HepG2 (cell line): Measurements from ENCODE around the gene TUBGCP6. TPM values are rescaled to one million over a fixed set of nuclear protein-coding genes. Genes with fewer than 3 reads are reported as not detected.

Experiments used
- ATAC-seq: fragments of 200-7000 bp; cut with Tn5 transposase; 3 replicates; pipeline ENCODE4 v1.9.1; 2020; ENCODE audit warnings: mild to moderate bottlenecking, moderate library complexity
- BruUV-seq: library from RNA; stranded (reverse); fragments of 400-500 nt; replicated peaks from 2 replicates; lab custom pipeline; 2021; lab: Mats Ljungman, UMichigan
- CTCF ChIA-PET: fragments of 300-600 bp; formaldehyde crosslinking; extraction: SDS; loops from one replicate; lab custom pipeline; 2021; ENCODE audit warnings: low total read pairs, inconsistent platforms, low intra/inter-chr PET ratio; lab: Yijun Ruan, JAX
- POLR2A ChIA-PET: fragments of 350-600 bp; sonication (Branson Sonifier 250); formaldehyde crosslinking; loops from one replicate; lab custom pipeline; 2020; ENCODE audit warnings: antibody characterized with exemption, inconsistent platforms; lab: Yijun Ruan, JAX
- DNase-seq: peaks from one replicate; pipeline ENCODE4 v3.0.0-alpha.2; 2015; ENCODE audit warnings: low spot score
- FAIRE-seq: peaks from 3 replicates; lab custom pipeline; 2011; peaks lifted over from hg19 to GRCh38; lab: Jason Lieb, UNC
- H2AFZ ChIP-seq: one replicate; pipeline ENCODE4 v1.6.1; 2011; ENCODE audit warnings: low read length, inconsistent platforms
- H3K27ac ChIP-seq: fragments of 300-600 bp; 3 replicates; pipeline ENCODE4 v1.8.0; 2011; ENCODE audit warnings: mixed run types, mild to moderate bottlenecking, mixed read lengths, low read length, inconsistent platforms; ENCODE audit not compliant: insufficient read depth; ENCODE audit errors: extremely low read length
- H3K27me3 ChIP-seq, 2 experiments: fragments of 200-600 bp in 1 of 2; 2 replicates in 1 of 2; 3 replicates in 1 of 2; pipeline versions ENCODE4 v1.6.0 to v1.8.0; 2011; ENCODE audit warnings: low read length in 2 of 2, mild to moderate bottlenecking in 2 of 2, moderate library complexity in 2 of 2, inconsistent platforms in 1 of 2; ENCODE audit not compliant: insufficient read depth in 2 of 2, control insufficient read depth in 1 of 2
- H3K36me3 ChIP-seq, 2 experiments: fragments of 200-600 bp in 1 of 2; replicated peaks in 1 of 2; 2 replicates in 1 of 2; 3 replicates in 1 of 2; pipeline versions ENCODE4 v1.5.1 to v1.8.0; 2011; ENCODE audit warnings: low read length in 2 of 2, inconsistent platforms in 1 of 2; ENCODE audit not compliant: insufficient read depth in 2 of 2, control insufficient read depth in 1 of 2
- H3K4me1 ChIP-seq: 2 replicates; pipeline ENCODE4 v1.5.1; 2012; ENCODE audit warnings: low read length, inconsistent platforms; ENCODE audit not compliant: insufficient read depth
- H3K4me2 ChIP-seq: 2 replicates; pipeline ENCODE4 v1.6.0; 2011; ENCODE audit warnings: low read depth, low read length, inconsistent platforms
- H3K4me3 ChIP-seq, 3 experiments: fragments of 200-600 bp in 1 of 3; sonication (generic), shearing (Covaris generic) in 1 of 3; replicated peaks in 1 of 3; 2 replicates each; pipeline ENCODE4 v1.5.1; 2011 to 2016; ENCODE audit warnings: low read length in 3 of 3, inconsistent platforms in 2 of 3, low read depth in 2 of 3, mild to moderate bottlenecking in 2 of 3, control low read depth in 1 of 3, mixed read lengths in 1 of 3; ENCODE audit not compliant: insufficient read depth in 1 of 3
- H3K79me2 ChIP-seq: one replicate; pipeline ENCODE4 v1.6.1; 2011; ENCODE audit warnings: low read length, inconsistent platforms; ENCODE audit not compliant: insufficient read depth
- H3K9ac ChIP-seq: 2 replicates; pipeline ENCODE4 v1.6.0; 2011; ENCODE audit warnings: mild to moderate bottlenecking, low read depth, low read length, inconsistent platforms; ENCODE audit not compliant: insufficient read depth
- H3K9me3 ChIP-seq: 2 replicates; pipeline ENCODE4 v1.5.1; 2012; ENCODE audit warnings: mild to moderate bottlenecking, low read length
- H4K20me1 ChIP-seq: 2 replicates; pipeline ENCODE4 v1.6.0; 2011; ENCODE audit warnings: inconsistent platforms, mild to moderate bottlenecking, low read length, moderate library complexity; ENCODE audit not compliant: insufficient read depth
- AGO2 ChIP-seq: fragments of 200-400 bp; formaldehyde crosslinking; optimal IDR thresholded peaks from 2 replicates; pipeline ENCODE3; 2017; ENCODE audit warnings: mild to moderate bottlenecking, low read depth, low read length, moderate library complexity
- AKAP8 ChIP-seq: sonication (generic); formaldehyde crosslinking; IDR thresholded peaks from 2 replicates; pipeline ENCODE4 v1.5.1; 2020; ENCODE audit warnings: mild to moderate bottlenecking, missing genetic modification reagents
- ATRX ChIP-seq: sonication (generic); formaldehyde crosslinking; IDR thresholded peaks from 2 replicates; pipeline ENCODE4 v1.4.0; 2020; ENCODE audit warnings: missing genetic modification reagents, borderline replicate concordance
- BRF2 ChIP-seq: sonication (generic); formaldehyde crosslinking; IDR thresholded peaks from 2 replicates; pipeline ENCODE4 v1.8.1; 2022; ENCODE audit warnings: mild to moderate bottlenecking, missing genetic modification reagents
- CREB1 ChIP-seq, 2 experiments: fragments of 450-650 bp in 1 of 2; IDR thresholded peaks; 2 replicates each; pipeline ENCODE4 v1.6.1; 2016 to 2017; ENCODE audit warnings: control low read depth in 1 of 2, mild to moderate bottlenecking in 1 of 2, missing compliant biosample characterization in 1 of 2, missing genetic modification characterization in 1 of 2
- EEA1 ChIP-seq: sonication (generic); formaldehyde crosslinking; IDR thresholded peaks from 2 replicates; pipeline ENCODE4 v1.5.1; 2020; ENCODE audit warnings: mild to moderate bottlenecking, missing genetic modification reagents, borderline replicate concordance
- HOXA9 ChIP-seq: sonication (generic); formaldehyde crosslinking; IDR thresholded peaks from 2 replicates; pipeline ENCODE4 v1.8.1; 2022; ENCODE audit warnings: missing genetic modification reagents, mild to moderate bottlenecking, moderate library complexity, borderline replicate concordance
- MTF1 ChIP-seq: sonication (generic); formaldehyde crosslinking; IDR thresholded peaks from 2 replicates; pipeline ENCODE4 v1.5.0; 2020; ENCODE audit warnings: missing genetic modification reagents
- MZF1 ChIP-seq: sonication (generic); formaldehyde crosslinking; IDR thresholded peaks from 2 replicates; pipeline ENCODE4 v1.8.1; 2023; ENCODE audit warnings: mild to moderate bottlenecking, missing genetic modification reagents, borderline replicate concordance
- RBFOX2 ChIP-seq: fragments of 200-400 bp; formaldehyde crosslinking; IDR thresholded peaks from 2 replicates; pipeline ENCODE4 v1.6.1; 2017; ENCODE audit warnings: low read depth, mild to moderate bottlenecking, low read length
- SALL1 ChIP-seq: sonication (generic); formaldehyde crosslinking; IDR thresholded peaks from 2 replicates; pipeline ENCODE4 v1.8.0; 2022; ENCODE audit warnings: mild to moderate bottlenecking, missing genetic modification reagents
- XRCC5 ChIP-seq: fragments of 200-400 bp; formaldehyde crosslinking; optimal IDR thresholded peaks from 2 replicates; pipeline ENCODE3; 2017; ENCODE audit warnings: mild to moderate bottlenecking, low read length
- ZNF33B ChIP-seq: sonication (generic); formaldehyde crosslinking; IDR thresholded peaks from 2 replicates; pipeline ENCODE4 v1.5.1; 2020; ENCODE audit warnings: mild to moderate bottlenecking, missing genetic modification reagents
- ZNF34 ChIP-seq: sonication (generic); formaldehyde crosslinking; IDR thresholded peaks from 2 replicates; pipeline ENCODE4 v1.4.0; 2020; ENCODE audit warnings: mild to moderate bottlenecking, missing genetic modification reagents, borderline replicate concordance
- ZNF652 ChIP-seq: IDR thresholded peaks from 2 replicates; pipeline ENCODE4 v1.6.1; 2016; ENCODE audit warnings: low read depth, borderline replicate concordance
- WGBS: methylation state at CpG from one replicate; pipeline ENCODE4 v1.1.6; 2017; ENCODE audit warnings: low lambda C conversion rate; 5-methylcytosine and 5-hydroxymethylcytosine counted together
- in situ Hi-C: cut with HindIII; loops from 2 replicates; pipeline ENCODE4 v1.10.0; 2017; ENCODE audit warnings: low pct_unique_long_range_greater_than_20kb; ENCODE audit not compliant: extremely low pct_ligation_motif_present
- intact Hi-C: fragments of 100-400 bp; cut with micrococcal nuclease; formaldehyde crosslinking; loops from one replicate; pipeline ENCODE4 v1.10.0; 2022; ENCODE audit not compliant: unreplicated experiment
- polyA plus RNA-seq, 8 experiments: library from polyadenylated mRNA; depleted of rRNA in 3 of 8; stranded (reverse) in 7 of 8; unstranded in 1 of 8; fragments of >200 nt; fragmentation: Illumina TruSeq in 4 of 8; extraction: Trizol in 4 of 8; gene quantifications; 2 replicates each; pipeline versions ENCODE4 v1.2.1 to v1.2.3, GENCODE V29; 2011 to 2016; ENCODE audit warnings: low read depth in 4 of 8, missing spikeins in 1 of 8, mixed read lengths in 1 of 8; ENCODE audit not compliant: insufficient read depth in 1 of 8
- total RNA-seq, 5 experiments: library from RNA; depleted of rRNA; stranded (reverse); fragments of >200 nt; fragmentation: Illumina TruSeq; extraction: Trizol; gene quantifications; 2 replicates each; pipeline ENCODE4 v1.2.3, GENCODE V29; 2016; ENCODE audit warnings: low read depth in 1 of 5

TUBGCP6 gene
- total and polyA plus RNA-seq, 2 of the 13 experiments (the other 11 are each of a cell fraction or from before 2014, with no cell fraction given) = 14.6 to 15.7 TPM

GRCh38 chr22:50210378-50211139 lies 34.3 kb downstream of the TUBGCP6 start:
- no peak for TF ChIP-seq HOXA9 (CRISPR knock-in tag)
- peak; percentile 59; the same call in 1 of the 2 replicates for TF ChIP-seq RBFOX2
- peak; percentile 87 for TF ChIP-seq AGO2
- FAIRE-seq = no peak
- H3K4me3 ChIP-seq = no peak overlapping the region
- peaks cover 5% of the 10 kb centered on the region for H4K20me1 ChIP-seq
- H2AFZ ChIP-seq = no peak overlapping the region
- no peaks in the 10 kb centered on the region for H3K27me3 ChIP-seq
- ATAC-seq = no peak
- intact Hi-C loops = no loop called here
- BruUV-seq = no TSS peak
- H3K27ac ChIP-seq = no peak overlapping the region
- H3K9ac ChIP-seq = no peak overlapping the region
- in situ Hi-C loops = no loop called here
- WGBS = 96% methylated on average over 23 of the region's 32 CpGs
- no peak for DNase-seq
- peaks cover 25% of the 10 kb centered on the region for H3K79me2 ChIP-seq
- 0 out of 2 replicates have a peak, but pooled peaks cover 8% of the 10 kb centered on the region for H3K4me1 ChIP-seq
- H3K9me3 ChIP-seq = no peaks in the 10 kb centered on the region
- H3K4me2 ChIP-seq = no peak overlapping the region
- POLR2A ChIA-PET = no interaction called here
- H3K36me3 ChIP-seq = peaks cover 12 to 50% of the 10 kb centered on the region in 2 experiments; a peak in 4 of 5 replicates
- CTCF ChIA-PET = interaction anchor here (1.7 to 2.5 kb wide), 2 partner anchors 41 to 62 kb away, joined by 3 to 39 read pairs; no protein-coding TSS in a partner anchor

GRCh38 chr22:50209893-50210292 lies 34.9 kb downstream of the TUBGCP6 start:
- DNase-seq (peak; percentile 47), ATAC-seq (peak; percentile 64), FAIRE-seq (peak; percentile 71)
- H4K20me1 ChIP-seq = peaks cover 2% of the 10 kb centered on the region
- no peaks in the 10 kb centered on the region for H3K27me3 ChIP-seq
- peaks cover 13% of the 10 kb centered on the region; the same call in 1 of the 2 replicates for H3K4me1 ChIP-seq
- in situ Hi-C loops = loop anchor here (5.0 kb wide), 1 partner anchor 63 kb away; no protein-coding TSS in a partner anchor
- no peak overlapping the region for H3K4me2 ChIP-seq
- no peak overlapping the region for H2AFZ ChIP-seq
- H3K36me3 ChIP-seq = peaks cover 10 to 46% of the 10 kb centered on the region in 2 experiments; a peak in 4 of 5 replicates
- H3K9ac ChIP-seq = no peak overlapping the region
- H3K79me2 ChIP-seq = peaks cover 24% of the 10 kb centered on the region
- ChIA-PET CTCF (interaction anchor here (1.7 to 2.5 kb wide), 2 partner anchors 41 to 62 kb away, joined by 3 to 39 read pairs; no protein-coding TSS in a partner anchor), POLR2A (no interaction called here)
- H3K27ac ChIP-seq = no peak overlapping the region
- intact Hi-C loops = loop anchor here (1.0 kb wide), 1 partner anchor 61 kb away; no protein-coding TSS in a partner anchor
- WGBS = 55% methylated on average over 13 of the region's 20 CpGs
- no TSS peak for BruUV-seq
- no peak overlapping the region for H3K4me3 ChIP-seq
- H3K9me3 ChIP-seq = no peaks in the 10 kb centered on the region
- TF ChIP-seq CREB1 (IDR thresholded peaks at IDR 0.05) (no peak), CREB1 (CRISPR knock-in tag; IDR thresholded peaks at IDR 0.05) (no peak), AKAP8 (peak; percentile 15; the same call in 1 of the 2 replicates), ZNF652 (CRISPR knock-in tag) (no peak), EEA1 (no peak), XRCC5 (peak; percentile 40), MTF1 (CRISPR knock-in tag) (no peak), ZNF33B (CRISPR knock-in tag) (no peak), MZF1 (no peak), ATRX (CRISPR knock-in tag) (no peak), BRF2 (CRISPR knock-in tag) (no peak), SALL1 (CRISPR knock-in tag) (no peak), ZNF34 (CRISPR knock-in tag) (no peak)
